HG02840 (cell line): Measurements from ENCODE around the gene SUSD3.

ENCODE experiments used
- ATAC-seq: cut with Tn5 transposase; IDR thresholded peaks from one replicate; pipeline ENCODE4 v1.9.1; 2021; ENCODE audit warnings: mild to moderate bottlenecking, moderate library complexity, moderate number of reproducible peaks; ENCODE audit not compliant: unreplicated experiment, low FRiP score

SUSD3 gene

GRCh38 chr9:93072383-93072795 lies 13.9 kb downstream of the SUSD3 start:
- no peak for ATAC-seq

- no peak for ATAC-seq
Measured at GRCh38 chr9:93076101-93076791, 17.7 kb downstream of the SUSD3 start.

GRCh38 chr9:93076792-93077128 lies 18.3 kb downstream of the SUSD3 start:
- ATAC-seq: no peak

GRCh38 chr9:93077367-93077766 lies 18.9 kb downstream of the SUSD3 start:
- no peak for ATAC-seq

GRCh38 chr9:93077811-93078210 lies 19.3 kb downstream of the SUSD3 start:
- no peak for ATAC-seq

GRCh38 chr9:93079371-93079770 lies 20.9 kb downstream of the SUSD3 start:
- ATAC-seq: no peak

- no peak for ATAC-seq
Measured at GRCh38 chr9:93080406-93080805, 21.9 kb downstream of the SUSD3 start.

GRCh38 chr9:93081081-93081529 lies 22.6 kb downstream of the SUSD3 start:
- no peak for ATAC-seq

GRCh38 chr9:93081931-93082330 lies 23.4 kb downstream of the SUSD3 start:
- no peak for ATAC-seq

- no peak for ATAC-seq
Measured at GRCh38 chr9:93082841-93083411, 24.4 kb downstream of the SUSD3 start.

GRCh38 chr9:93083592-93084470 lies 25.3 kb downstream of the SUSD3 start:
- no peak for ATAC-seq

- ATAC-seq: no peak
Measured at GRCh38 chr9:93084471-93084881, 26.0 kb downstream of the SUSD3 start.

GRCh38 chr9:93085676-93086075 lies 27.2 kb downstream of the SUSD3 start:
- ATAC-seq: no peak

GRCh38 chr9:93086447-93087224 lies 28.1 kb downstream of the SUSD3 start:
- ATAC-seq: no peak

- no peak for ATAC-seq
Measured at GRCh38 chr9:93087971-93088655, 29.6 kb downstream of the SUSD3 start.

GRCh38 chr9:93088656-93089015 lies 30.1 kb downstream of the SUSD3 start:
- no peak for ATAC-seq

- no peak for ATAC-seq
Measured at GRCh38 chr9:93089024-93089423, 30.5 kb downstream of the SUSD3 start.

- ATAC-seq: no peak
Measured at GRCh38 chr9:93089481-93089991, 31.0 kb downstream of the SUSD3 start.

GRCh38 chr9:93090091-93090655 lies 31.7 kb downstream of the SUSD3 start:
- no peak for ATAC-seq

GRCh38 chr9:93091056-93091452 lies 32.6 kb downstream of the SUSD3 start:
- ATAC-seq: no peak
